ENCODE results near the gene C1QTNF5. TPM values are rescaled to one million over a fixed set of nuclear protein-coding genes. Genes with fewer than 3 reads are reported as not detected.
"Not testable (repeated sequence)": the region's sequence is repeated elsewhere in the genome, so short reads cannot be mapped to it uniquely, and the experiment has no call there.

C1QTNF5 gene
- total RNA-seq (2014; rRNA removed; shearing (Covaris generic)), result not detected in 2 replicates

GRCh38 chr11:119340335-119341221, at the start of gene C1QTNF5:
Gene C1QTNF5 (minus strand): TSS chr11:119340883. CDS start chr11:119340397, 486 bp downstream.
- no peak for DNase-seq (ENCODE audit: low spot score)

- no peak for DNase-seq (ENCODE audit: low spot score)
Measured at GRCh38 chr11:119389611-119390254, 49.0 kb upstream of the C1QTNF5 start.

GRCh38 chr11:119388103-119388502, 47.4 kb upstream of the C1QTNF5 start:
- DNase-seq (ENCODE audit: low spot score), result no peak

GRCh38 chr11:119384332-119384731, 43.6 kb upstream of the C1QTNF5 start:
- DNase-seq (ENCODE audit: low spot score), result no peak

- DNase-seq (ENCODE audit: low spot score), result not testable (repeated sequence)
Measured at GRCh38 chr11:119382513-119382912, 41.8 kb upstream of the C1QTNF5 start.

- no peak for DNase-seq (ENCODE audit: low spot score)
Measured at GRCh38 chr11:119382101-119382500, 41.4 kb upstream of the C1QTNF5 start.

- DNase-seq (ENCODE audit: low spot score), result peak; percentile 81
Measured at GRCh38 chr11:119381181-119381988, 40.7 kb upstream of the C1QTNF5 start, which contains the start of gene USP2. Gene USP2 (minus strand): TSS chr11:119381690. CDS start chr11:119373480, 8,210 bp downstream.

GRCh38 chr11:119380827-119381180, 40.1 kb upstream of the C1QTNF5 start:
- DNase-seq (ENCODE audit: low spot score), result no peak

GRCh38 chr11:119380160-119380826, 39.6 kb upstream of the C1QTNF5 start:
- no peak for DNase-seq (ENCODE audit: low spot score)

GRCh38 chr11:119378851-119379465, 38.3 kb upstream of the C1QTNF5 start:
- no peak for DNase-seq (ENCODE audit: low spot score)

- DNase-seq (ENCODE audit: low spot score), result no peak
Measured at GRCh38 chr11:119377961-119378667, 37.4 kb upstream of the C1QTNF5 start.

- no peak for DNase-seq (ENCODE audit: low spot score)
Measured at GRCh38 chr11:119377112-119377901, 36.6 kb upstream of the C1QTNF5 start.

- no peak for DNase-seq (ENCODE audit: low spot score)
Measured at GRCh38 chr11:119376197-119376847, 35.6 kb upstream of the C1QTNF5 start.

GRCh38 chr11:119375337-119376196, 34.9 kb upstream of the C1QTNF5 start:
- no peak for DNase-seq (ENCODE audit: low spot score)

- DNase-seq (ENCODE audit: low spot score), result no peak
Measured at GRCh38 chr11:119374632-119375336, 34.1 kb upstream of the C1QTNF5 start.

GRCh38 chr11:119373921-119374631, 33.4 kb upstream of the C1QTNF5 start:
- DNase-seq (ENCODE audit: low spot score), result peak; percentile 59

All from A172 (cell line).